Left lung (tissue), 10 donors: ENCODE data around the gene SCN2B. TPM values are rescaled to one million over a fixed set of nuclear protein-coding genes. Genes with fewer than 3 reads are reported as not detected.
A peak's percentile ranks its signal among the peaks of the same experiment; 100 is the strongest.

Source experiments
- ATAC-seq: fragments of 200-7000 bp; cut with Tn5 transposase; one replicate; pipeline ENCODE4 v1.9.1; 2020; ENCODE audit warnings: moderate library complexity
- DNase-seq, 4 donors: peaks; one replicate each; pipeline ENCODE4 v3.0.0-alpha.2; 2013 to 2020
- H3K27ac ChIP-seq, 2 donors: fragments of 200-600 bp; sonication (generic) in 1 of 2; one replicate each; pipeline versions ENCODE4 v1.5.0 to v1.8.0; 2020 to 2021
- H3K27me3 ChIP-seq, 2 donors: fragments of 200-600 bp; sonication (generic) in 1 of 2; one replicate each; pipeline versions ENCODE4 v1.5.0 to v1.8.0; 2020 to 2021
- H3K36me3 ChIP-seq, 2 donors: fragments of 200-600 bp; sonication (generic) in 1 of 2; one replicate each; pipeline versions ENCODE4 v1.5.0 to v1.8.0; 2020 to 2021
- H3K4me1 ChIP-seq, 2 donors: fragments of 200-600 bp; one replicate each; pipeline ENCODE4 v1.8.0; 2021
- H3K4me3 ChIP-seq, 2 donors: fragments of 200-600 bp; sonication (generic) in 1 of 2; one replicate each; pipeline versions ENCODE4 v1.5.0 to v1.8.0; 2020 to 2021; ENCODE audit warnings: mild to moderate bottlenecking in 1 of 2
- H3K9me3 ChIP-seq, 2 donors: fragments of 200-600 bp; sonication (generic) in 1 of 2; one replicate each; pipeline versions ENCODE4 v1.5.0 to v1.8.0; 2020 to 2021
- CTCF ChIP-seq, 2 donors: fragments of 200-600 bp; sonication (generic) in 1 of 2; IDR thresholded peaks; one replicate each; pipeline versions ENCODE4 v1.5.0 to v1.8.0; 2021; ENCODE audit warnings: antibody characterized with exemption in 2 of 2
- intact Hi-C, 2 donors: fragments of 100-400 bp; cut with DNase I; formaldehyde crosslinking; loops; one replicate each; pipeline versions ENCODE4 v1.11.2 to v1.14.2; 2022
- polyA plus RNA-seq, 6 donors: library from polyadenylated mRNA; unstranded; fragments of 120-200 nt; gene quantifications; one replicate each; pipeline ENCODE4 v1.2.1, GENCODE V29; 2013; ENCODE audit not compliant: insufficient read length in 6 of 6
- total RNA-seq, 2 donors: library from RNA; stranded (reverse); fragmentation: NEBNext Ultra II Directional; extraction: Animal tissue kit (Norgen Biotek cat#: 25700); gene quantifications; one replicate each; pipeline ENCODE4 v1.2.1, GENCODE V29; 2021
- donor health status: DM: no; HTN: yes; CAD: no.
- donor health status: DM: no; HTN: no; CAD: no.

The SCN2B gene
- total and polyA plus RNA-seq, 8 donors: 1.0 to 5.9 (median 4.8) TPM

- Histone ChIP-seq H3K27me3 (peaks cover 48 to 91% of the 10 kb centered on the region in 2 donors), H3K9me3 (no peaks in the 10 kb centered on the region), H3K36me3 (no peaks in the 10 kb centered on the region), H3K27ac (no peak overlapping the region), H3K4me1 (peaks cover 8 to 31% of the 10 kb centered on the region in 2 donors), H3K4me3 (no peak overlapping the region)
- DNase-seq: no peak
- TF ChIP-seq CTCF (IDR thresholded peaks at IDR 0.05): no peak
- intact Hi-C loops: no loop called here
- ATAC-seq: no peak
These were observed 21.8 kb downstream of the SCN2B start for GRCh38 chr11:118154641-118155040.

GRCh38 chr11:118153976-118154375, 22.5 kb downstream of the SCN2B start:
- Histone ChIP-seq H3K36me3 (no peaks in the 10 kb centered on the region), H3K4me3 (no peak overlapping the region), H3K27ac (no peak overlapping the region), H3K27me3 (peaks cover 48 to 84% of the 10 kb centered on the region in 2 donors), H3K9me3 (no peaks in the 10 kb centered on the region), H3K4me1 (peaks cover 8 to 31% of the 10 kb centered on the region in 2 donors)
- TF ChIP-seq CTCF (IDR thresholded peaks at IDR 0.05): no peak
- intact Hi-C loops: no loop called here
- no peak for DNase-seq
- no peak for ATAC-seq

- H3K4me1 ChIP-seq: peaks cover 8 to 31% of the 10 kb centered on the region in 2 donors
- ATAC-seq (no peak), DNase-seq (no peak)
- no peak overlapping the region for H3K27ac ChIP-seq
- intact Hi-C loops: no loop called here
- peak overlapping the region; percentile 31 to 36 for H3K4me3 ChIP-seq
- H3K36me3 ChIP-seq: no peaks in the 10 kb centered on the region
- H3K9me3 ChIP-seq: no peaks in the 10 kb centered on the region
- peaks cover 48 to 83% of the 10 kb centered on the region in 2 donors for H3K27me3 ChIP-seq
- TF ChIP-seq CTCF (IDR thresholded peaks at IDR 0.05): no peak
These were observed 22.9 kb downstream of the SCN2B start for GRCh38 chr11:118153516-118153915.

GRCh38 chr11:118152552-118153471, 23.6 kb downstream of the SCN2B start, which contains the start of gene SCN4B:
Gene SCN4B, minus strand, starts transcription at chr11:118152823. Its CDS starts 150 bp downstream, at chr11:118152673.
- peak within 1 kb of the TSS; percentile 31 to 36 for H3K4me3 ChIP-seq
- H3K4me1 ChIP-seq: peaks cover 8 to 31% of the 10 kb centered on the region in 2 donors
- TF ChIP-seq CTCF (IDR thresholded peaks at IDR 0.05): no peak
- ATAC-seq: peak; percentile 93
- intact Hi-C loops: no loop called here
- peak; percentile 69 to 89 (median 80) for DNase-seq
- H3K27ac ChIP-seq: no peak within 1 kb of the TSS
- peaks cover 48 to 76% of the 10 kb centered on the region in 2 donors for H3K27me3 ChIP-seq
- no peaks in the 10 kb centered on the region for H3K36me3 ChIP-seq
- no peaks in the 10 kb centered on the region for H3K9me3 ChIP-seq

- H3K9me3 ChIP-seq: no peaks in the 10 kb centered on the region
- peaks cover 42 to 69% of the 10 kb centered on the region in 2 donors for H3K27me3 ChIP-seq
- H3K27ac ChIP-seq: no peak overlapping the region
- H3K4me1 ChIP-seq: peaks cover 8 to 31% of the 10 kb centered on the region in 2 donors
- peak overlapping the region in 1 of 2 donors; percentile 36 for H3K4me3 ChIP-seq
- no peak for TF ChIP-seq CTCF (IDR thresholded peaks at IDR 0.05)
- no peaks in the 10 kb centered on the region for H3K36me3 ChIP-seq
- no peak for ATAC-seq
- intact Hi-C loops: no loop called here
- DNase-seq: no peak
These were observed 24.4 kb downstream of the SCN2B start for GRCh38 chr11:118152020-118152551.
